GM19043 (cell line): ENCODE results near the gene ZNF280B.

Experiments
- ATAC-seq: cut with Tn5 transposase; IDR thresholded peaks from one replicate; pipeline ENCODE4 v1.9.1; 2021; ENCODE audit warnings: low read depth; ENCODE audit not compliant: unreplicated experiment

ZNF280B gene

GRCh38 chr22:22508274-22509176 lies at the start of gene ZNF280B:
TSS of gene ZNF280B (minus strand) at chr22:22508742. CDS start at chr22:22489398, 19,344 bp downstream.
- peak; percentile 77 for ATAC-seq

GRCh38 chr22:22556995-22557925 lies 48.7 kb upstream of the ZNF280B start:
- ATAC-seq = no peak

- no peak for ATAC-seq
These were observed 48.0 kb upstream of the ZNF280B start for GRCh38 chr22:22556578-22556977.

- ATAC-seq = no peak
These were observed 47.1 kb upstream of the ZNF280B start for GRCh38 chr22:22555596-22555995.

- no peak for ATAC-seq
These were observed 46.2 kb upstream of the ZNF280B start for GRCh38 chr22:22554587-22555284.

- no peak for ATAC-seq
These were observed 45.4 kb upstream of the ZNF280B start for GRCh38 chr22:22553735-22554586.

- ATAC-seq = no peak
These were observed 44.6 kb upstream of the ZNF280B start for GRCh38 chr22:22553141-22553540.

GRCh38 chr22:22552630-22553029 lies 44.1 kb upstream of the ZNF280B start:
- no peak for ATAC-seq

GRCh38 chr22:22550789-22551434 lies 42.4 kb upstream of the ZNF280B start:
- no peak for ATAC-seq

GRCh38 chr22:22548910-22549309 lies 40.4 kb upstream of the ZNF280B start:
- ATAC-seq = no peak

- no peak for ATAC-seq
These were observed 39.8 kb upstream of the ZNF280B start for GRCh38 chr22:22548317-22548716.

GRCh38 chr22:22547692-22548300 lies 39.3 kb upstream of the ZNF280B start:
- no peak for ATAC-seq

- ATAC-seq = no peak
These were observed 38.7 kb upstream of the ZNF280B start for GRCh38 chr22:22547226-22547625.

- ATAC-seq = no peak
These were observed 37.9 kb upstream of the ZNF280B start for GRCh38 chr22:22546490-22546889.

- no peak for ATAC-seq
These were observed 36.5 kb upstream of the ZNF280B start for GRCh38 chr22:22545084-22545483.

- ATAC-seq = no peak
These were observed 29.9 kb upstream of the ZNF280B start for GRCh38 chr22:22538226-22538989.

GRCh38 chr22:22536916-22537315 lies 28.4 kb upstream of the ZNF280B start:
- ATAC-seq = no peak

GRCh38 chr22:22536515-22536914 lies 28.0 kb upstream of the ZNF280B start:
- ATAC-seq = no peak
